ENCODE data around the gene NTRK3.

DNA sequence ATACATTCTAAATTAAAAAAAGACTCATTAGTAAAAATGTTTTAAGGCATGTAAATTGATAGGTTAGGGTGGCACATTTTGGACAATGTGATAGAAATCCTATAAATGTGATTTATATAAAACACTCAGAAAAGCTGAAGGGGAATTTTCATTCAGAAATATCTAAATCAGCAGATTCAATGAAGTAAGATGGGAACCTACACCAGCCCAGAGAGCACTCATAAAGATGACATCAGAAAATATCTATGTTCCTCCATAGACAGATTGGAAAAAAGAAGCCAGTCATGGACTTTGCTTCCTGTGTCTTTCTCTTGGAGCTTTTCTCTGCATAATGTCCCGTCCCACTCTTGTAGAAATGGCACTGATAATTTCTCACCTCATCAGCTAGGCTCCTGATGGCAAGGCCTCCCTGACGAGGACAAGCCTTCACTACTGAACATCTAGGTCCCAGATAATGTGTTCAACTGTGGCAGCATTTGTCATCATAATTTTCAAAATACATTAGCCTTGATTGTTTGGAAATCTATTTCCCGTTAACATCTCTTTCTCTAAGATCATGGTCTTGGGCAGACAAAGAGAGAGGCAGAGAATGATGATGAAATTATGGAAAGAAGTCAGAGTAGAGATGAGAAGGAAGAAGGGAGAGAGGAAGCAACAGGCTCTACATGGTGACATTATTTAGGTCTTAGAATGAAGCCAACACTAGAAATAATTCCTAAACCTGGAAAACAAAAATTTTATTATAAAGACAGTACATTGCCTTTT, 354.4 kb downstream of the NTRK3 start:
- TF ChIP-seq, protein P1, sequence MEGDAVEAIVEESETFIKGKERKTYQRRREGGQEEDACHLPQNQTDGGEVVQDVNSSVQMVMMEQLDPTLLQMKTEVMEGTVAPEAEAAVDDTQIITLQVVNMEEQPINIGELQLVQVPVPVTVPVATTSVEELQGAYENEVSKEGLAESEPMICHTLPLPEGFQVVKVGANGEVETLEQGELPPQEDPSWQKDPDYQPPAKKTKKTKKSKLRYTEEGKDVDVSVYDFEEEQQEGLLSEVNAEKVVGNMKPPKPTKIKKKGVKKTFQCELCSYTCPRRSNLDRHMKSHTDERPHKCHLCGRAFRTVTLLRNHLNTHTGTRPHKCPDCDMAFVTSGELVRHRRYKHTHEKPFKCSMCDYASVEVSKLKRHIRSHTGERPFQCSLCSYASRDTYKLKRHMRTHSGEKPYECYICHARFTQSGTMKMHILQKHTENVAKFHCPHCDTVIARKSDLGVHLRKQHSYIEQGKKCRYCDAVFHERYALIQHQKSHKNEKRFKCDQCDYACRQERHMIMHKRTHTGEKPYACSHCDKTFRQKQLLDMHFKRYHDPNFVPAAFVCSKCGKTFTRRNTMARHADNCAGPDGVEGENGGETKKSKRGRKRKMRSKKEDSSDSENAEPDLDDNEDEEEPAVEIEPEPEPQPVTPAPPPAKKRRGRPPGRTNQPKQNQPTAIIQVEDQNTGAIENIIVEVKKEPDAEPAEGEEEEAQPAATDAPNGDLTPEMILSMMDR (conservative IDR thresholded peaks at IDR 0.05 in 1 of 2, IDR thresholded peaks at IDR 0.05 in 1 of 2; ENCODE audit: extremely low read depth in 1 of 2, insufficient read depth in 1 of 2, low read depth in 1 of 2, low read length in 2 of 2) = no peak
- no peak for TF ChIP-seq EZH2 (IDR thresholded peaks at IDR 0.05; ENCODE audit: borderline replicate concordance, low read length)
